PFSK-1 (cell line): Measurements from ENCODE around the gene RPL29.

Experiments
- POLR2AphosphoS5 ChIP-seq: IDR thresholded peaks from 2 replicates; pipeline ENCODE4 v1.6.1; 2012; ENCODE audit warnings: low read depth, mild to moderate bottlenecking, control low read depth, low read length, moderate library complexity
- REST ChIP-seq, 2 experiments: IDR thresholded peaks; 2 replicates each; pipeline versions ENCODE4 v1.6.1 to v1.8.0; 2011 to 2012; ENCODE audit warnings: low read depth in 2 of 2, low read length in 2 of 2, control low read depth in 1 of 2, inconsistent platforms in 1 of 2, mild to moderate bottlenecking in 1 of 2, moderate library complexity in 1 of 2; ENCODE audit not compliant: insufficient read depth in 1 of 2
- TAF1 ChIP-seq: IDR thresholded peaks from 2 replicates; pipeline ENCODE4 v1.6.1; 2012; ENCODE audit warnings: low read length, control low read depth, borderline replicate concordance; ENCODE audit not compliant: insufficient read depth

DNA sequence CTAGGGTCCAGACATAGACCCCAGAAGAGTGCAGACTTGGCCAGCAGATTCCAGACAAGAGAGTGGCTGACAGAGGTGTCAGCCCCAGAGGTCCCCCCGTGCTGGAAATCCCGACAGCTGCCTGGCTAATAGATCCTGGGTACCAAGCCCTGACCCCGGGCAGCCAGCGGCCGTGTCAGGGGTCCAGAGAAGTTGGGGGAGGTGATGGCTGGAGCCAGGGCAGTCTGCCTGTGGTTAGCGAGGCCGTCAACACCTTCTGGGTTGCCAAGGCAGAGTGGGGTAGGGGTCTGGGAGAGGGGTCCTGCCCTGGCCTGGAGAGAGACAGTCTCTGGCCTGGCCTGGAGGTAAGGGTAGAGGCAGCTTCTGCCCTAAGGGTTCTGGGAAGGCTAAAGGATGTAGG is 25.1 kb upstream of the RPL29 start:
- TF ChIP-seq POLR2AphosphoS5 = no peak
- TF ChIP-seq REST (IDR thresholded peaks at IDR 0.05; ENCODE audit: insufficient read depth in 1 of 2, low read depth in 2 of 2, low read length in 2 of 2) = no peak
- TF ChIP-seq TAF1 = no peak
